Stromal cell of bone marrow (primary cell): Measurements from ENCODE around the gene CAMK1G.

Experiments used
- DNase-seq: peaks from one replicate; pipeline ENCODE4 v3.0.0-alpha.2; 2012; ENCODE audit warnings: low read depth

Gene CAMK1G

DNA sequence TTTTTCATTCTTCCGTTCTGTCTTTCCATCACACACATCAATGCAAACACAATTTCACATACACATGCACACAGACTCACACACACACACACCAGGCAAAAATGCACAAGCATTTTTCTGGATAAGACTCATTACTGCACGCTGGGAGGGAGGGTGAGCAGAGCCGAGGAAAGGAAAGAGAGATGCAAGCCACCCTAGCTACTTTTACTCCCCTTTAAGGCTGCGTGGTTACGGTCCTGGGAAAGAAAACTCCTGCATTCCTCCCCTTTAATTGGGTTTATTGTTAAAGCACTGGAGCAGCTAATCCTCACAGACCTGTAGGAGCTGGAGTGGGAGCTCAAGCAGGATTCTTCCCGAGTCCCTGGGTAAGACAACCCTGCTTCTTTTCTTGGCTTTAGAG, at the start of gene CAMK1G:
TSS of gene CAMK1G (plus strand) at position 307 of the 400 bp plus-strand sequence. CDS start 11,270 bp downstream, outside the sequence.
- DNase-seq = peak; percentile 47

DNA sequence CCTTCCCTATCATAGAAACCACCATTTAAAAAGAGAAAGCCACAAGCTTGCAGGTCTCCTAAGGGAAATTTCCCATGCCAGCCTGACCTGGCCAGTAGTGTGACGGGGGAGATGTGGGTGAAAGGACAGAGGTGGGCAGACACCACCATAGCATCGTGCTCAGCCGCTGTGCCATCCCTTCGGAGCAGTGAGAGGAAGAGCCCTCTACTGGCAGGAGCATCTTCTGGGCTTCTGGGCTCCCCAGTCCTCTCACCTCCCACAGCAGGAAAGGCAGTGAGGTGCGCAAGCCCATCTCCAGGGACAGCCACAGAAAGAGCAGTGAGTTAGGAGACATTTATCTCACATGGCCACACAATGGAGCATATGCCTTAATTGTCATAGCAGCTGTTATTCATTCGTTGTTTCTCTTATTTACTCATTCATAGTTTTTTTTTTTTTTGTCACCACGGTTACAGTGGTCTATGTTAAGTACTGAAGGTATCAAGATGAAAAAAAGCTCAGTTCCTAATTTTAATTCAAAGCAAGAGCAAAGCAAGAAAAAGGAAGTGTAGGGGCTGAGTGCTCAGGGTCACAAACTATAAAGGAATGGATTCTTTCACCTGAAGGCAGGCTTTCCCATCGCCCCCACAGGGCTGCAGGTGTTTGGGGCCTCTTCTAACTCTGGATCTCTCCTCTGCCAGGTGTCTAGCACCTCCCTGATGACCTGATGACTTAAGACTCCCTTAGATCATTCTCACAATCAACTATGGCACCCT, 48.8 kb upstream of the CAMK1G start:
- no peak for DNase-seq

- no peak for DNase-seq
These were observed 46.7 kb upstream of the CAMK1G start for GRCh38 chr1:209536843-209537242.

DNA sequence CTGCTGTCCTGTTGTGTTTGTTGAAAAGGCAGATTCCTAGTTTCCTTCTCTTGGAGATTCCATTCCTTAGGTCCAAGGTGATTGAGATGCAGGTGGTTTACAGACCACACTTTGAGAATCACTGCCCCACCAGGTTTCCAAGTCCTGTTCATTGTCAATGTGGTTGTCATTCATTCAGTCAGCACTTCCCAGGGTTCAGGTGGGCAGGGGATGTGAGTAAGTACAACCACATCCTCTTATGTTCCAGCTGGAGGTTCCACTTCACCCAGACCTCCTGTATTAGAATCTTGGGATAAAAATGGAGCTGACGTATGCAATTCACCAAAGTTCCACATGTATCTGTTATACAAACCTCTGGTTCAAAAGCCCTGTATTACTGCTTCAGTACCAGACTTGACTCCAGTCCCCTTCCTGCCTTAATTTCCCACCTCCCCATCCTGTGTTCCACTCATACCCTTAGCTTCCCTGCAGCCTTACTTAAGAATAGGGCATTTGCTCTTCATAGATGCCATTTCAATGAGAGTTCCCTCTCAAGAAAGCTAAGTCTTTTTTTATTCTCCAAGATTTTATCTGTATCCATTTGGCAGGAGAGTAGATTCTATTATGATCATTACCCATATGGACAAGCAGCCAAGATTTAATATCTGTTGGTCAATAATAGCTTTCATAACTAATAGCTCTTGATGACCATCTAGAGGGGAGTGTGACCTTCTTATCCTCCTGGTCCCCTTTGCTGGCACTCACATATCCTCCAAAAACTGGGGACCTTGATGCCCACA, 46.0 kb upstream of the CAMK1G start:
- DNase-seq = no peak

DNA sequence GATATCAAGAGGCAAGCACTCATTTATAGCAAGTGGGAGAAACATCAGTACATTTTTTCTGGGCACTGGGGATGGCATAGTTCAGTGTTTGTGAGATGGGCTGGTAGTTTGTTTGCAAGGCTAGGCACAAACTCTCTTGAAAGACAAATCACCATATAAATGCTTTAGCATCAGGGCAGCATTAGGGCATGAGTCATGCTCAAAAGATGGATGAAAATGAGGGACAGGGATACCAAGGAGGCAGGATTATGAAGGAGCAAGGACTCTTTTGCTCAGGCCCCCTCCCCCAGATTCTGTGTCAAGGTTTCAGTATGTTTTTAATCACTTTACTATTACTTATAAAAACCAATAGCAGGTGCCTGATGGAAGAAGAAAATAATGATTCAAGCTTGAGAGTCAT, 43.9 kb upstream of the CAMK1G start:
- no peak for DNase-seq

GRCh38 chr1:209542585-209542984, 40.9 kb upstream of the CAMK1G start:
- DNase-seq = no peak

DNA sequence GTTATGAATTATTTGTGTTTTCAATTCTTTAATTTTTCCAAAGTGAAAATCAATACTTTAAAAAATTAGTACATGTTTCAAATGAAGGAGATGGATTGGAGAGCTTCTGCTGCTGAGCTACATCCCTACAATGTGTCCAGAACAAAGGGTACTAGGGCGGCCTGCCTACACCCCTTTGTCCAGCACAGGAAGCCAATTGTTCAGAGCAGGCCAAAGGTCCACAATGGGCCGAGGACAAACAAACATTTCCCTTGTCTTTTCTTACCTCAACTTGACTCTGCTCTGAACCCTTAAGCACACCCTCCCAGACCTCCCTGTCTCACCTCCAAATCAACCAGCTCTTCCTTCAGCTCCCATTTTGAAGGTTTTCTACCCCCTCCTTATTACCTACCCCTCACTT, 39.4 kb upstream of the CAMK1G start:
- DNase-seq = no peak

- DNase-seq = no peak
These were observed 38.1 kb upstream of the CAMK1G start for GRCh38 chr1:209545423-209545822.

- DNase-seq = no peak
These were observed 37.0 kb upstream of the CAMK1G start for GRCh38 chr1:209546390-209547085.

DNA sequence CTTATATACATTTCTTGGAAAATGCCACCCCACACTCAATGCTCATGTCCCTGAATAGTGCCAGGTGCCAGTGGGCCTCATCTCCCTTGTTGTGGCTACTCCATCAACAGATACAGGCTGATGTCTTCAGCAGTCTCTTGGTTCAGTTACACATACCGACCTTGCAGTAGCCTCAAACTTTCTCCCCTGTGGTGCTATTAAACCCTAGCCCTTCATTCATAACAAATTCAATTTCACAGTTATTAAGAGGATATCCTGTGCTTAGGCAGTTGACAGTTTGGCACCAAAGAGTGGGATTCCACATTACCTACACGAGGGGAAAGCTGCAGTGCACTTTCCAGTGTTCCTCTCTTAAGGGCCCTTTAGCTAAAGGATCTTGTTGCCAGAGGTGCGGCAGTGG, 35.9 kb upstream of the CAMK1G start:
- no peak for DNase-seq

DNA sequence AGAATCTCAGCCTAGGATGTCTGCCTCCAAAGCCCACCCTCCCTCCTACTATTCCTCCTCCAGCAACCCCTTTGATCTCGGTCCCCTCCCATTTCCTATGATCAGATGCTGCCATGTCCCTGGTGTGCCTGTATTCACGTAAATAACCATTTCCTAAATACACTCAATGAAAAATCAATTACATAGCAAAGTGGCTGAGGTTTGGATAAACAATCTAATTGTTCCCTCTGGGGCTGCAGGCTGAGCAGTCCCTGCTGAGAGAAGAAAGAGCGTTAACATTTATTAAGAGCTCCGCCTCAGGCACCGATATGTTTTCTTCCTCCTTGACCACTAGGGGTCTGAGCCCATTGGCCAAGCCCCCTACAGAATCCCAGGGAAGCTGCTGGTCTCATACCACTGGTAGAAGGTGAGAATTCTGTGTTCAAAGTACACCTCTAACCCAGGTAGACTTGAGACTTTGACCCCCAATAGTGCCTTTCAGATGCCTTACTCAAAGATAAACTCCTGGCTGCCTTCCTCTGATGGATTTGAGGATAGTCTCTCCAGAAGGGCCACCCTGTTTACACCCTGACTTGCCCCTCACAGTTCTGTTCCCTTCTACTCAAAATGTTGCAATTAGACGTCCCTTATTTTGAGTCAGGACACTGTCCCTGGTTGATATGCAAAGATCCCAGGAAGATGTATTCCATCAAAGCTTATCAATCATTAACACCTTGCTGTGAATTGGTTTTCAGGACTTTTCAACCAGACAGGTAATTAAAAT, 33.9 kb upstream of the CAMK1G start:
- no peak for DNase-seq

GRCh38 chr1:209550519-209550918, 33.0 kb upstream of the CAMK1G start:
- DNase-seq = no peak

DNA sequence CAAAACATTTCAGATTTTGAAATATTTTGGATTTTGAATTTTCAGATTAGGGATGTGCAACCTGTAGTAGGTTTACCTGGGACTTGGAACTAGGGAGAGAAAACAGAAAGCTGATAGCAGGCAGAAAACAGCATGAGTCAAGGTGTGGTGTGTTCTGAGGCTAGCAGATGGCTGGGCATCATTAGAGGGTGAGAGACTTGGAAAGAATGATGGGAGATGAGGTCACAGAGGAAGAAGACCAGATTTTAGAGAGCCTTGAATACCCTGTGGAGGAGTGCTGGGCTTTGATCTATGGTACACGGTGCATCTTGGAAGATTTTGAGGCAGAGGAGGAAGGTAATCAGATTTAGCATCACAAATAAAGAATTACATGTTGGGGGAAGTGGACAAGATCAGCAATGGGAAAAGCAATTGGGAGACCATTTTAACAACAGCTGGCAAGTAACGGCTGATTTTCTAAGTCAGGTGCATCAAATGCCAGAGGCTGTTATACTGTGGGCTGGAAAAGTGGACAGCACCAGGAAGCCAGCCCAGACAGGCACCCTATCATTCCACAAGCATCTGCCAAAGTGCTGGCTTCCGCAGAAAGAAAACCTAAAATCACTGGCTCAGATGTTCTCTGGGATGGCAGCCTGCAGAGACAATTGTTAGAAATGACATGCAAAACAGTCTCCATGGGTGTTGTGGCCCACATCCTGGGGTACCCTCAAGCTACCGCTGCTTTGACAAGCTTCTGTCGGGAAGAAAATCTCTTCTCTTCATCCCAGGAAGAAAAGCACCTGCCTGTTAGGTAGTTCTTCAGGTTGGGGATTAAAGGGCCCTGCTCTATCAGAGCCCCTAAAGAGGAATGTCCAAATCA, 30.9 kb upstream of the CAMK1G start:
- DNase-seq = no peak

DNA sequence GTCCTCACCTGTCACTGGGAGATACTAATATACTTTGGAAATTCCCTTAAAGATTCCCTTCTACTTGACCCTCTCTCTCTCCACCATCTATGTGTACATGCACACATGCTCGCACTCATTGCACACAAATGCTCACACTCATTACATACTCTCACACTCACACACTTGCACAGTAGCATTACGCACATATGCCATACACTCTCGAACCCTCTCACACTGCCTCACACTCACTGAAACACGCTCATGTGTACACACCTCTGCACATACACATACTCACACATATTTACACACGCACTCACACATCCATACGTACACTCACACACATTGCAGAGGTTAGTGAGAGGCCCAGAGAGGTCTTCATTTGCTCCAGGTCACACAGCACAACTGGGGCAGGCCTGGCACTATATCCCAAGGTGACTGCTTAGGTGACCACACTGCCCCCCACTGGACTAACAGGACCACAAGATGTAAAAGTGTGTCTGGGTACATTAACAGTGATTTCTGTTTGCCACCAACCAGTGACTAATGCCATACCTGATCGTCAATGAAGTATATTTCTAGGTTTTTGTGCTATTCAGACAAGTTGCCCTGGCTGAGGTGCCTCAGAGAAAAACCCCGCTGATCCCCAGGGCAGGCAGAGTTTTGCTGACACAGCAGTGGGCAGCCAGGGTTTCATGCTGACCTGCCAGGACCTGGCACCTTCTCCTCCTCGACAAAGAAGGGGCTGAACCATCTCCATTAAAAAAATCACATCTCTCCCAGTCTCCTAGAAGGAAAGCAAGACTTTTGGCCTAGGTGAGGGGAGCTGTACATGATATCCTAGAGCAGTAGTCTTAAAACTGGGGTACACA, 28.5 kb upstream of the CAMK1G start:
- no peak for DNase-seq

GRCh38 chr1:209556162-209556690, 27.3 kb upstream of the CAMK1G start:
- no peak for DNase-seq

GRCh38 chr1:209557221-209557620, 26.3 kb upstream of the CAMK1G start:
- no peak for DNase-seq

GRCh38 chr1:209560529-209560928, 23.0 kb upstream of the CAMK1G start:
- no peak for DNase-seq

GRCh38 chr1:209560952-209561351, 22.6 kb upstream of the CAMK1G start:
- DNase-seq = no peak

DNA sequence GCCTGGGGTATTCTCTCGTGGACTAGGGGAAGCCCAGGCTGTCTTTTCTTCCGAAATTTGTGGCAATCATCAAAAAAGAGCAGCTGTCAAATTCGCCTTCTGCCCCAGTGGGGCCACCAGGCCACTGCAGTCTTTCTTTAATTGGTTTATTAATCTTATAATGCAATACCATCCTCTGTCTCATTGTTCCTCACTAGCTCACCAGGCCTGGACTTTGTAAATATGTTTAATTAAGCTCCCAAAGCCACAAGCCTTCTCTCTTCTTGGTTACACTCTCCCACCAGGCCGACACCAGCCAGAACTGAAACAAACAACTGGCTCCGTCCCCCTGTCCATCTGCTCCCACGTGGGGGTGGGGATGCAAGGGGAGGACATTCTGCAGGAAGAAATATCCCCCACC, 22.0 kb upstream of the CAMK1G start:
- no peak for DNase-seq

DNA sequence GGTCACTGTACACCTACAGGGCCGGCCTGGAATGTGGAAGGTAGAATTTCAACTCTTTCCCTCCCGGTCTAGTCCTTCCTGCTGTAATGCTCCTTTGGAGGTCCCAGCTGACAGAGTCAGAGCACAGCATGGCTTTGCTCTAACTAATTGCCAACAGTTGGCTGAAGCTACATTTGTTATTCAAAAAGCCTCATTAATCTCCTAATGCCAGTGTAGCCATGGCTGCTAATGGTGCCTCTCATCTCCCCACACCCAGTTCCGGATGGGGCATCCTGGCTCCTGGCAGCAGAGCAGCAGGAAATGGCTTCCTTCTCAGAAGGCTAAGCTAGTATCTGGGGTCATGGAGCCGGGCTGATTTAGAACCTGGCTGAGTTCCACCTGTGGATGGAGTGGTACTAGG, 18.7 kb upstream of the CAMK1G start:
- DNase-seq = no peak
